B cell (primary cell): ENCODE measurements around the gene GNAS. TPM values are rescaled to one million over a fixed set of nuclear protein-coding genes. Genes with fewer than 3 reads are reported as not detected.

Experiments used
- ATAC-seq: fragments of 200-7000 bp; cut with Tn5 transposase; one replicate; pipeline ENCODE4 v1.10.0; 2021; ENCODE audit warnings: low read depth, mild to moderate bottlenecking, moderate number of reproducible peaks, moderate library complexity
- CTCF ChIA-PET: fragments of 350-600 bp; sonication (Branson Sonifier 250); formaldehyde crosslinking; loops from one replicate; lab custom pipeline; 2021; ENCODE audit warnings: antibody characterized with exemption, inconsistent platforms; lab: Charles Lee
- POLR2A ChIA-PET: fragments of 350-600 bp; sonication (Branson Sonifier 250); formaldehyde crosslinking; loops from one replicate; lab custom pipeline; 2021; ENCODE audit warnings: antibody characterized with exemption; lab: Charles Lee
- DNase-seq: peaks from one replicate; pipeline ENCODE4 v3.0.0; 2013
- H2AFZ ChIP-seq: 2 replicates; pipeline ENCODE4 v1.6.1; 2012; ENCODE audit warnings: mild to moderate bottlenecking, low read depth, low read length; ENCODE audit not compliant: insufficient read depth, poor library complexity, severe bottlenecking
- H3K27ac ChIP-seq, 2 donors: 1 replicate in 1 of 2; 2 replicates in 1 of 2; pipeline ENCODE4 v1.5.1; 2012 to 2013; ENCODE audit warnings: low read length in 2 of 2, mild to moderate bottlenecking in 2 of 2, moderate library complexity in 1 of 2
- H3K27me3 ChIP-seq, 4 experiments: fragments of 200-600 bp in 1 of 4; sonication (generic) in 1 of 4; replicated peaks in 1 of 4; 1 replicate in 2 of 4; 2 replicates in 2 of 4; pipeline versions ENCODE4 v1.6.1 to v1.7.0; 2013 to 2016; ENCODE audit warnings: low read length in 3 of 4, mild to moderate bottlenecking in 2 of 4, mixed read lengths in 1 of 4, moderate library complexity in 1 of 4; ENCODE audit not compliant: insufficient read depth in 4 of 4, control insufficient read depth in 3 of 4; ENCODE audit errors: control extremely low read depth in 1 of 4
- H3K36me3 ChIP-seq, 2 experiments: replicated peaks in 1 of 2; 1 replicate in 1 of 2; 2 replicates in 1 of 2; pipeline versions ENCODE4 v1.6.1 to v1.7.1; 2013; ENCODE audit warnings: low read length in 1 of 2; ENCODE audit not compliant: insufficient read depth in 2 of 2, control insufficient read depth in 1 of 2; ENCODE audit errors: control extremely low read depth in 1 of 2, extremely low read depth in 1 of 2
- H3K4me1 ChIP-seq, 2 donors: fragments of 200-600 bp in 1 of 2; sonication (generic) in 1 of 2; 1 replicate in 1 of 2; 2 replicates in 1 of 2; pipeline versions ENCODE4 v1.5.1 to v1.6.1; 2013 to 2017; ENCODE audit warnings: low read length in 2 of 2; ENCODE audit not compliant: control insufficient read depth in 2 of 2, insufficient read depth in 2 of 2
- H3K4me2 ChIP-seq: replicated peaks from 2 replicates; pipeline ENCODE3; 2012; ENCODE audit warnings: mild to moderate bottlenecking, low read depth, low read length; ENCODE audit not compliant: poor library complexity, severe bottlenecking
- H3K4me3 ChIP-seq, 5 experiments: fragments of 200-600 bp in 1 of 5; sonication (generic) in 1 of 5; 1 replicate in 3 of 5; 2 replicates in 2 of 5; pipeline versions ENCODE4 v1.5.1 to v1.7.0; 2011 to 2016; ENCODE audit warnings: low read length in 4 of 5, mild to moderate bottlenecking in 4 of 5, low read depth in 2 of 5, control low read depth in 1 of 5, moderate library complexity in 1 of 5; ENCODE audit not compliant: insufficient read depth in 1 of 5; ENCODE audit errors: control extremely low read depth in 1 of 5, extremely low read depth in 1 of 5
- H3K79me2 ChIP-seq: fragments of 200-600 bp; sonication (generic); one replicate; pipeline ENCODE4 v1.6.0; 2016; ENCODE audit warnings: low read length; ENCODE audit not compliant: control insufficient read depth, insufficient read depth
- H3K9ac ChIP-seq: fragments of 200-600 bp; sonication (generic); 2 replicates; pipeline ENCODE4 v1.6.1; 2017; ENCODE audit warnings: mild to moderate bottlenecking, low read length, moderate library complexity
- H3K9me3 ChIP-seq, 3 donors: one replicate each; pipeline versions ENCODE4 v1.6.1 to v1.7.1; 2013; ENCODE audit warnings: low read length in 2 of 3; ENCODE audit not compliant: control insufficient read depth in 2 of 3, insufficient read depth in 1 of 3; ENCODE audit errors: control extremely low read depth in 1 of 3
- H4K20me1 ChIP-seq: 2 replicates; pipeline ENCODE4 v1.6.0; 2012; ENCODE audit warnings: mild to moderate bottlenecking, low read length; ENCODE audit not compliant: insufficient read depth, control insufficient read depth, poor library complexity, severe bottlenecking
- H3K27ac Mint-ChIP-seq: one replicate; pipeline ENCODE4 v1.8.0; 2021; ENCODE audit warnings: mixed read lengths
- H3K27me3 Mint-ChIP-seq: one replicate; pipeline ENCODE4 v1.8.0; 2021; ENCODE audit warnings: mixed read lengths
- H3K4me1 Mint-ChIP-seq: one replicate; pipeline ENCODE4 v1.8.0; 2021; ENCODE audit warnings: mixed read lengths
- H3K4me3 Mint-ChIP-seq: one replicate; pipeline ENCODE4 v1.8.0; 2021; ENCODE audit warnings: mixed read lengths
- H3K9me3 Mint-ChIP-seq: one replicate; pipeline ENCODE4 v1.8.0; 2022; ENCODE audit warnings: mixed read lengths; ENCODE audit not compliant: insufficient read depth
- CTCF ChIP-seq: fragments of 200-600 bp; IDR thresholded peaks from one replicate; pipeline ENCODE4 v1.8.0; 2022; ENCODE audit warnings: antibody characterized with exemption, mild to moderate bottlenecking
- EZH2 ChIP-seq: IDR thresholded peaks from 2 replicates; pipeline ENCODE4 v1.6.1; 2012; ENCODE audit warnings: borderline replicate concordance, low read depth, mild to moderate bottlenecking, moderate library complexity, low read length; ENCODE audit not compliant: insufficient read depth, poor library complexity, severe bottlenecking
- WGBS: methylation state at CpG from one replicate; pipeline ENCODE4 v1.1.5; 2013; ENCODE audit warnings: missing lambda C conversion rate; ENCODE audit not compliant: insufficient coverage; 5-methylcytosine and 5-hydroxymethylcytosine counted together
- intact Hi-C: fragments of 100-400 bp; cut with micrococcal nuclease; formaldehyde crosslinking; loops from one replicate; pipeline ENCODE4 v1.10.0; 2022
- polyA plus RNA-seq: library from polyadenylated mRNA; depleted of rRNA; stranded (reverse); fragments of >200 nt; gene quantifications from 2 replicates; pipeline ENCODE4 v1.2.3, GENCODE V29; 2012
- total RNA-seq, 2 donors: library from RNA; stranded (reverse); fragments of 120-200 nt in 1 of 2; gene quantifications; 1 replicate in 1 of 2; 2 replicates in 1 of 2; pipeline versions ENCODE4 v1.2.3 to v1.2.4, GENCODE V29; 2013 to 2022

The GNAS gene
- total and polyA plus RNA-seq, 2 donors (not counting 1 experiment from before 2014, with no cell fraction given) = 714 to 1,181 TPM

- intact Hi-C loops = no loop called here
- DNase-seq (no peak), ATAC-seq (no peak)
- ChIA-PET CTCF (interaction anchor here (0.6 to 1.1 kb wide), 6 partner anchors 12 to 1254 kb away, joined by 3 to 6 read pairs (median 5); no protein-coding TSS in a partner anchor), POLR2A (no interaction called here)
- Histone ChIP-seq H3K4me3 (no peak overlapping the region), H3K4me1 (peaks cover 18 to 24% of the 10 kb centered on the region in 2 donors), H3K79me2 (peaks cover 20% of the 10 kb centered on the region), H3K36me3 (no peaks in the 10 kb centered on the region), H3K4me2 (peak overlapping the region; percentile 13), H2AFZ (no peak overlapping the region), H3K27me3 (no peaks in the 10 kb centered on the region), H4K20me1 (no peaks in the 10 kb centered on the region), H3K9ac (no peak overlapping the region), H3K9me3 (no peaks in the 10 kb centered on the region), H3K27ac (peak overlapping the region in 1 of 2 donors; percentile 37)
- Mint-ChIP-seq H3K27me3 (no peaks in the 10 kb centered on the region), H3K9me3 (no peaks in the 10 kb centered on the region), H3K27ac (no peak overlapping the region), H3K4me1 (peaks cover 19% of the 10 kb centered on the region), H3K4me3 (no peak overlapping the region)
- TF ChIP-seq CTCF = no peak
- no peak for TF ChIP-seq EZH2
Observed at GRCh38 chr20:58886546-58886945, 34.0 kb downstream of the GNAS start.

- POLR2A ChIA-PET = no interaction called here
- H3K9ac ChIP-seq = peak overlapping the region; percentile 76
- intact Hi-C loops = loop anchor here (2.0 kb wide), 1 partner anchor 37 kb away; the partner anchor contains the start of gene GNAS-AS1
Observed at GRCh38 chr20:58888103-58888502, 35.6 kb downstream of the GNAS start.

More at GRCh38 chr20:58888103-58888502, 35.6 kb downstream of the GNAS start:
- CTCF ChIA-PET = no interaction called here
- Histone ChIP-seq H3K27ac (peak overlapping the region; percentile 59 to 64), H3K4me2 (peak overlapping the region; percentile 78), H3K4me1 (peaks cover 18 to 24% of the 10 kb centered on the region in 2 donors), H3K9me3 (no peaks in the 10 kb centered on the region), H4K20me1 (peaks cover 4% of the 10 kb centered on the region), H3K4me3 (peak overlapping the region; percentile 26 to 71 (median 68)), H3K36me3 (no peaks in the 10 kb centered on the region), H3K79me2 (peaks cover 32% of the 10 kb centered on the region), H2AFZ (peak overlapping the region; percentile 78), H3K27me3 (no peaks in the 10 kb centered on the region)
- Mint-ChIP-seq H3K4me3 (peak overlapping the region; percentile 85), H3K9me3 (no peaks in the 10 kb centered on the region), H3K27ac (peak overlapping the region; percentile 88), H3K27me3 (no peaks in the 10 kb centered on the region), H3K4me1 (peaks cover 24% of the 10 kb centered on the region)
- 60% methylated on average over 8 of the region's 12 CpGs for WGBS
- TF ChIP-seq CTCF = no peak
- no peak for TF ChIP-seq EZH2
- ATAC-seq (no peak), DNase-seq (no peak)
